HG03097 (cell line): ENCODE data around the gene F13B.
"Not testable (repeated sequence)": the region's sequence is repeated elsewhere in the genome, so short reads cannot be mapped to it uniquely, and the experiment has no call there.

ENCODE experiments used
- ATAC-seq: cut with Tn5 transposase; IDR thresholded peaks from one replicate; pipeline ENCODE4 v1.9.1; 2021; ENCODE audit not compliant: unreplicated experiment, low FRiP score

Gene F13B

GRCh38 chr1:197066719-197067456, at the start of gene F13B:
F13B (minus strand) TSS chr1:197067260; CDS start chr1:197067223, 37 bp downstream.
- ATAC-seq, result no peak

- no peak for ATAC-seq
Measured at GRCh38 chr1:197116156-197116555, 49.1 kb upstream of the F13B start.

DNA sequence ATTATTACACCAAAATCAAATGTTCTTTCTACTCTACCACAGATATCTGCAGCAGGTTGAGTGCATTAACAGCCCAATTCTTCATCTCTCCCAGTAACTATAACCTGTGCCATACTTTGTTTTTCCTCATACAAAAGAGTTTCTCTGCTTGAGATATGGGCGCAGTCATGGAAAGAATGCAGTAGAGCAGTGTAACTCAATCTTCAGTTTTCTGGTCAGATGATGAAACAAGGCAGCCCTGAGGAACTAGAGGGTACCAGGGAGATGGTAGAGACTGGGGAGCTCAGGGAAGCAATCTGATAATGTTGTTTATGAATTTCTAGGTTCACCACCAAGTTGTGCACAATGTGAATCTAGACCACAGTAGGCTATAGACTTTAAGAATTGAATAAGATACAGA, 39.8 kb upstream of the F13B start:
- no peak for ATAC-seq

- ATAC-seq, result no peak
Measured at GRCh38 chr1:197103300-197103699, 36.2 kb upstream of the F13B start.

DNA sequence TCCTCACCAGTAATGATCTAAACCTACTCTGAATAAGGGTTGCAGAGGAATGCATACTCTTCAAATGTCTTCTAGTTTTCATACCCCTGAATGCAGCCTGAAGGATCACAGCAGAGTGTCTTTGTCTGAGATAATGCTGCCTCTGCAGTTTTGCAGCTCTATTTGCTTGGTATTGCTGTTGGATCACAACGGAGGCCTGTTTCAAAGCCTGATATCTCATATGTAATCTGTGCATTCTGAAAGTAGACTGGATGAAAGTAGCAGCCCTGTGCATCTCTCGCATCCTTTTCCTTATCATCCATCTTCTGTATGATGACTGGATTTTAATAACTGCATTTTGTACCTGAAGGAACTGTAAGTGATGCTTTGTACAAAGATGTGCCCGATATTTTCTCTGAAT, 34.9 kb upstream of the F13B start:
- ATAC-seq, result no peak

DNA sequence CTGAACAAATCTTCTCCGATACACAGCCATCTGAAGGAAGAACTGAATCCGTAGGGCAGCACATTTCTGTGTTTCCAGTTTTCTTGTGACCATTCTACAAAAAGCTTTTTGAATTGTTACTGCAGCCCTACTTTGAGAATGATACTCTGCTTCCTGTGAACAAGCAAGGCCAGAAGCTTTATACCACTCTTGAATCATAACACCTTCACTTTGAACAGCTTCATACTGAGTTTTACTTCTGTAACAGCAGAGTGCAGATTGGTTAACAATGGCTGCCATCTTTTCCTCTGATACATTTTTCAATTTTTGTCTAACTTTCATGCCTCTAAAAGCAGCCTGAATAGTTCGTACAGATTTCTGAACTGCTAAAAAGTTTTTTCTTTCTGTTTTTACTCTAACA, 33.6 kb upstream of the F13B start:
- ATAC-seq, result no peak

DNA sequence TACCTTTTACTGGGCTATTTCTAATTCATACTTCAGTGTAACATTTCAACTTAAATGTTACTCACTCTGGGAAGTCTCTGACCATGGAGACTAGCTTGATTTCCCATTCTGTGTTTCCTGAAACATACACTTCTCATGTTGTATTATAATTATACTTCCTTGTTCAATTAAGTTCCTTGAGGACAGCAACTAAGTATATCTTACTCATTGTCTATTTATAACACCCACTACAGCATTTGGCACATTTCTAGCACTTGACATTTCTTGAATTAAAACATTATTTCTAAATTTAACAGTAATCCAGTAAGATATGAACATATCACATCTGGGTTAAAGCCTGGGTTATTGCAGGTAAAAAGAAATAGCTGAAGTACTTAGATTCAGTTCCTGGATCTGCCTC, 32.4 kb upstream of the F13B start:
- ATAC-seq, result no peak

- ATAC-seq, result not testable (repeated sequence)
Measured at GRCh38 chr1:197096971-197097370, 29.9 kb upstream of the F13B start.

DNA sequence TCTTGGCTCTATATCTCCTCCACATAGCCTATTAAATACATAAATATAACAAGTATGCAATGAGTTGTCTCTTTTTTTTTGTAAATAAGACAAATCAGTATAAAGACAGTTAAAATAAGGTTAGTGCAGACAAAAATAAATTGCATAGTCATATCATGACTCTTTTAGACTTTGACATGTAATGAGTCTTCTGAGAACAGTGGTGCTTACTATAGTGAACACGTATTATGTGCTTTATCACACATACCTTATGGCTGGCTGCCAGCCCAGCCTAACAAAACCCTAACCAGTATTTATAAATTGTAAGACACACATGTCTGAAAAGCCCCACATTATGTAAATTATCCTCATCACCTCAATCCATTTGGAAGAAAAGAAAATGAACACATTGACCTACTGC, 29.1 kb upstream of the F13B start:
- no peak for ATAC-seq

DNA sequence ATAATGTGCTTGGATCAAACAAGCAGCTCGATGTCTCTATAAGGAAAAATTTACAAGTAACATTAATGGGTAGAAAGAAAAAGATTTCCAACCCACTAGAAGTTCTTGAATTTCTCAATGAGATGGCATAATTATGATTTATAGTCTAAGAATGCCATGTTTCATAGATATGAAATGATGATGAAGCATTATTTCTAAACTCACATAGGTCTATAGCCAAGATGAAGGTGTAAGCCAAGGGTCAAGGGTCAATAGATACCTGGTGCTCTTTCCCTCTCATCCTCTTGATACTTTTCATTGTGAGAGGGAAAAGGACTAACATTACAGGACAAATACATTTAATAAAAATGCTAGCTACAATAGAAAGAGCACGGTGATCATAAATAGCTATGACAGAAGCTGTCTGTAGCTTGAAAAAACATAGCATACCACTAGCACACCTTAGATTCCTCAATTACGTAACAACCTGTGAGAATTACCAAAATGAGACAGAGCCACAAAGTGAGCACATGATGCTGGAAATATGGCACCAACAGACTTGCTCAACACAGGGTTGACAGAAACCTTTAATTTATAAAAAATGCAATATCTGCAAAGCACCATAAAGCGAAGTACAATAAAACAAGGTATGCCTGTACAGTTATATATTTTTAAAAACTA, 26.3 kb upstream of the F13B start:
- no peak for ATAC-seq

DNA sequence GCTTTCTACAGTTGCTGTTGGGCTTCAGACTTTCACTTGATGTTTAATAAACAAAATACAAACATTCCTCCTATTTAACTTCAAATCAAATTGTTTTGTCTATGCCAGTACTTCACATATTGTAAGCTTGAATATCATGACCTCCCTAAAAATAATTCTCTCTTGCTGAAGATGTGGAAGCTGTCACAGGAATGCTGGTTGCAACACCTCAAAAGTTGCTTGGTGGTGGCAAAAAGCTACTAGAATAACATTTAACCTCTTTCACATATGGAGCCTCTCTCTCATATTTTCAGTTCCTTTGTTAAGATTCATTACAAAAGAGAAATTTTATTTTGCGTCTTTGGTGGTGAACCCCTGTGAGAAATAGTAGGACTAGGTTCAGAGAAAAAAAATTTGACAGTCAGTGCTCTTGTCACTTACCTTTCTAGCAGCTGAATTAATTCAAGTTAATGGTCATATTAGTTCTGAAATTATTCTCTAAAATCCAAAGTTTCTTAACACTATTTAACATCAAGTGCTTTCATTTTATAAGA, 25.5 kb upstream of the F13B start:
- ATAC-seq, result no peak

DNA sequence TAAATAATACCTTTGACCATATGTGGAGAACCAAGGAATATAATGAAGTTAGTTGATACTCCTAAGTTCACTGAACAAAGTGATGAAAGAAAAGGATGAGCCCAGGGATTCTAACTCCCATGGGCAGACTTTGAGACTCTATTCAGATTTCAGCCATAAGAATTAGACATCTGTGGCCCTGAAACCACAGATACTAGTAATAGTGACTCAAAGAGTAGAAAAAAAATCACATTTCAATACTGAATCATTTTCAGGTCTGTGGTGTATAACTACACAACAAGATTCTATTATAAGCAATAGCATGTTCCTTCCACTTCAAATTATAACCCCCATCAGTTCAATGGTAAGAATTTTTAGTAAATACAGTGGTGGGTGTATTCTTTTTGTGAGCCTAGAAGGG, 16.4 kb upstream of the F13B start:
- no peak for ATAC-seq

GRCh38 chr1:197081117-197081753, 14.2 kb upstream of the F13B start:
- no peak for ATAC-seq

DNA sequence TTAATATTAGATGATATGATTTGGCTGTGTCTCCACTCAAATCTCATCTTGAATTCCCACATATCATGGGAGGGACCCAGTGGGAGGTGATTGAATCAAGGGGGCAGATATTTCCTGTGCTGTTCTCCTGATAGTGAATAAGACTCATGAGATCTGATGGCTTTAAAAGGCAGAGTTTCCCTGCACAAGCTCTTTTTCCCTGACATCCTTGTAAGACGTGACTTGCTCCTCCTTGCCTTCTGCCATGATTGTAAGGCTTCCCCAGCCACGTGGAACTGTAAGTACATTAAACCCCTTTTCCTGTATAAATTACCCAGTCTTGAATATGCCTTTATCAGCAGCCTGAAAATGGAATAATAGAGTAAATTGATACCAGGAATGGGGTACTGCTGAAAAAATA, 13.3 kb upstream of the F13B start:
- no peak for ATAC-seq

- no peak for ATAC-seq
Measured at GRCh38 chr1:197076585-197076984, 9.5 kb upstream of the F13B start.

GRCh38 chr1:197073978-197074377, 6.9 kb upstream of the F13B start:
- ATAC-seq, result no peak

- ATAC-seq, result no peak
Measured at GRCh38 chr1:197067457-197067818, 378 bp upstream of the F13B start.

- no peak for ATAC-seq
Measured at GRCh38 chr1:197066277-197066676, 783 bp downstream of the F13B start.

DNA sequence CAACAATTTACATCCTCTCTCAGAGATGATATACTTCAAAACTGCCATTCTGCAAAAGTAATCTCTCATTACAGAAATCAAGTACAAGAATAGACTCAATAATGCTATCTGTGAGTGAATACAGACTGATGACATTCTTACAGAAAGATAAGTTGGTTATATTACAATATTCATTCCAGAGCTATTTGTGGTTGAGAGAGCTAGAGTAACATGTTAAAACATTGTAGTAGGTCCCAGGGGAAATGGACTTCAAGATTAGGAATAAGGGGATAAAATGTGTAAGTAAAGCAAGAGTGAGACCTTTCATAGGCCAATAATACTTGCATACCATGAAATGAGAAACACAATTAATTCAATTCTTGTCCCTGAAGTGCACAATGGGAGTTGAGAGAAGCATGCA, 1.5 kb downstream of the F13B start:
- no peak for ATAC-seq

- ATAC-seq, result no peak
Measured at GRCh38 chr1:197063212-197063611, 3.8 kb downstream of the F13B start.

DNA sequence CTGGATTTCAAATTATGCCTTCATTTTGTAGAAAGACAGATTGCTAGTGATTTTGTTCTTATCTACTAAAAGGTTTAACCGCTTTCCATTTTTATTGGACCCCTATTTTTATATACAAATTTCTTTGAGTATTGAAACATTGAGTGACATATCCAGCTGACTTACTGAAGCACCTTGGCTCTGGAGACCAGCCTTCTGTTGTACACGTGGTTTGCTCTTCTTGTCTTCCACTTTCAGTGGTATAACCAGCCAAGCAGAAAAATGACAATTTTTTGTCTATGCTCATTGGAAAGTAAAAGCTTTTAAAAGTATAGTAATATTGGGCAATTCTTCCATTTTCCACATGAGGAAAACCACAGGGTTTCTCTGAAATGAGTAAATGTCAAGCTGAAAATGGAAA, 4.4 kb downstream of the F13B start:
- ATAC-seq, result peak; percentile 95

- no peak for ATAC-seq
Measured at GRCh38 chr1:197049100-197049499, 18.0 kb downstream of the F13B start.
